Measurements from ENCODE around the gene DNAJB14. TPM values are rescaled to one million over a fixed set of nuclear protein-coding genes. Genes with fewer than 3 reads are reported as not detected.

The DNAJB14 gene
- total and polyA plus RNA-seq, 2 experiments from 2014 or later = 24.9 to 27.3 TPM

GRCh38 chr4:99945718-99946355 is 581 bp downstream of the DNAJB14 start (continued):
- TF ChIP-seq ZNF462 (CRISPR knock-in tag; IDR thresholded peaks at IDR 0.05) (no peak), EZH2phosphoT487 (IDR thresholded peaks at IDR 0.05; ENCODE audit: unreplicated experiment) (no peak), ZNF114 (CRISPR knock-in tag; IDR thresholded peaks at IDR 0.05) (no peak)

- Mint-ChIP-seq H3K4me1 (peaks cover 32% of the 10 kb centered on the region), H3K36me3 (ENCODE audit: low read depth) (peaks cover 16% of the 10 kb centered on the region), H3K27ac (no peak overlapping the region), H3K4me3 (peak overlapping the region; percentile 23; the same call in 1 of the 3 replicates), H3K27me3 (ENCODE audit: insufficient read depth, low read depth, poor library complexity) (peaks cover 10% of the 10 kb centered on the region), H3K9me3 (no peaks in the 10 kb centered on the region)
- peaks cover 26% of the 10 kb centered on the region for H4K20me1 ChIP-seq (replicated peaks; ENCODE audit: insufficient read depth)
- peaks cover 20% of the 10 kb centered on the region for H3F3A ChIP-seq (replicated peaks; ENCODE audit: low read depth)
- peaks cover 90% of the 10 kb centered on the region for H3K79me2 ChIP-seq (replicated peaks; ENCODE audit: insufficient read depth)
- H3K27me3 ChIP-seq (ENCODE audit: insufficient read depth) = no peaks in the 10 kb centered on the region
- no peak overlapping the region for H3K4me3 ChIP-seq
- DNase-seq (ENCODE audit: low spot score) (no peak), ATAC-seq (no peak)
- H3K4me1 ChIP-seq (ENCODE audit: insufficient read depth) = peaks cover 35% of the 10 kb centered on the region
- peaks cover 12% of the 10 kb centered on the region for H3K36me3 ChIP-seq (ENCODE audit: insufficient read depth)
- H3K27ac ChIP-seq (ENCODE audit: low read depth) = no peak overlapping the region
- no peaks in the 10 kb centered on the region for H3K9me2 ChIP-seq (ENCODE audit: insufficient read depth)
- no peak overlapping the region for H3K4me2 ChIP-seq
- H2AFZ ChIP-seq = no peak overlapping the region
- no peak for TF ChIP-seq EZH2phosphoT487 (IDR thresholded peaks at IDR 0.05; ENCODE audit: unreplicated experiment)
- no peak for TF ChIP-seq STAT1 (IDR thresholded peaks at IDR 0.05; ENCODE audit: unreplicated experiment)
- no peak for TF ChIP-seq JUNB (IDR thresholded peaks at IDR 0.05; ENCODE audit: unreplicated experiment)
- TF ChIP-seq CTCF (conservative IDR thresholded peaks at IDR 0.05; ENCODE audit: low read depth in 2 of 2) = no peak
- no peak for TF ChIP-seq ETS1 (IDR thresholded peaks at IDR 0.05)
- TF ChIP-seq REST (IDR thresholded peaks at IDR 0.05; ENCODE audit: unreplicated experiment) = no peak
Observed at GRCh38 chr4:99943904-99944437, 2.4 kb downstream of the DNAJB14 start.
